ENCODE results near the gene WDR4.
"Not testable (repeated sequence)": the region's sequence is repeated elsewhere in the genome, so short reads cannot be mapped to it uniquely, and the experiment has no call there.

The WDR4 gene

DNA sequence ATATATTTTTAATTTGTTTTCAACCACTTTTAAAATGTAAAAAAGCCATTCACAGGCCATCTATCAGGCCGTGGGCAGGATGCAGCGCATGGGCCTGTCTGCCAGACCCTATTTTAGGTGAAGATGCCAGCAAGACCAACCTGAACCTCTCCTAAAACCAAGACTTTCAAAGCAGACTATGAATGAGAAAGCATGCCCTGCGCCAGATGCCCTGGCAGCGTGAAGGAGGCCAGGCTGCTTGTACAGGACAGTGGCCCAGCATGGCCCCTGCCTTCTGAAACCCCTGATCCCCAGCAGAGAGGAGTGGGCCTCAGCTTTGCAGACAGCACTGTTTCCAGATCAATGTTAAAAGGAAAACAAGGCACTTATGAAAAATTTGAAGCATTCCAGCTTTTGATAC lies 31.6 kb downstream of the WDR4 start:
- TF ChIP-seq, protein P1, sequence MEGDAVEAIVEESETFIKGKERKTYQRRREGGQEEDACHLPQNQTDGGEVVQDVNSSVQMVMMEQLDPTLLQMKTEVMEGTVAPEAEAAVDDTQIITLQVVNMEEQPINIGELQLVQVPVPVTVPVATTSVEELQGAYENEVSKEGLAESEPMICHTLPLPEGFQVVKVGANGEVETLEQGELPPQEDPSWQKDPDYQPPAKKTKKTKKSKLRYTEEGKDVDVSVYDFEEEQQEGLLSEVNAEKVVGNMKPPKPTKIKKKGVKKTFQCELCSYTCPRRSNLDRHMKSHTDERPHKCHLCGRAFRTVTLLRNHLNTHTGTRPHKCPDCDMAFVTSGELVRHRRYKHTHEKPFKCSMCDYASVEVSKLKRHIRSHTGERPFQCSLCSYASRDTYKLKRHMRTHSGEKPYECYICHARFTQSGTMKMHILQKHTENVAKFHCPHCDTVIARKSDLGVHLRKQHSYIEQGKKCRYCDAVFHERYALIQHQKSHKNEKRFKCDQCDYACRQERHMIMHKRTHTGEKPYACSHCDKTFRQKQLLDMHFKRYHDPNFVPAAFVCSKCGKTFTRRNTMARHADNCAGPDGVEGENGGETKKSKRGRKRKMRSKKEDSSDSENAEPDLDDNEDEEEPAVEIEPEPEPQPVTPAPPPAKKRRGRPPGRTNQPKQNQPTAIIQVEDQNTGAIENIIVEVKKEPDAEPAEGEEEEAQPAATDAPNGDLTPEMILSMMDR (IDR thresholded peaks at IDR 0.05; ENCODE audit: low read depth, low read length, missing control alignments), result no peak
- no peak overlapping the region for H3K4me3 ChIP-seq (ENCODE audit: low read depth, low read length)

DNA sequence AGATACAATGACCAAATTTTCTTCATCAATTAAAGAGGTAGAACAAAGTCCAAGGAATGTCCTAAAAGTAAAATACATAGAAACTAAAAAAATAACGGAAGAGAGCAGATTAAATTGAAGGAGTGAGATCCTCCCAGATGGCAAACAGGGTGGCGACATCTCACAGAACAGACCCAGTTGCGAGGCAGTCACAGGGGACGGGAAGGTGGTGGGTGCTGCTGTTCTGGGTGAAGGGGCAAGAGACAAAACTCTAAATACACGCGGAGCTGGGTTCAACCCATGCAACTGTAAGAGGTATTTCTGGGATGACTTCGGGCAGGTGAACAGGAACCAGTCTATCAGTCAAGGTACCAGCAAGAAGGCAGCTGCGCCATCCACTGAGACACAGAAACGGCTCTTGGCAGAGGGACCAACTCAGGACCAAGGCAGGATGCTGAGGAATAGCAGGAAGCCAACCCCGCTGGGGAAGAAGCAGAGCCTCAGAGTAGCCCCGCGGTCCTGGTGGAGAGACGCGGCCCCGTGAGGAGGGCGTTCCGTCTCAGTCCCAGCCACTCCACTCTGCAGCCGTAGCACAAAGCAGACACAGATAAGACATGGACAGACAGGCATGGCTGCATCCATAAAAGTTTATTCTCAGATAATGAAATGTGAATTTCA lies 32.2 kb downstream of the WDR4 start:
- no peak overlapping the region for H3K4me3 ChIP-seq (ENCODE audit: low read depth, low read length)
- no peak for DNase-seq (ENCODE audit: low read depth)
- TF ChIP-seq, protein P1 (IDR thresholded peaks at IDR 0.05; ENCODE audit: low read depth, low read length, missing control alignments), result no peak

More for the DNA sequence above, 31.6 kb downstream of the WDR4 start:
- no peak for DNase-seq (ENCODE audit: low read depth)

DNA sequence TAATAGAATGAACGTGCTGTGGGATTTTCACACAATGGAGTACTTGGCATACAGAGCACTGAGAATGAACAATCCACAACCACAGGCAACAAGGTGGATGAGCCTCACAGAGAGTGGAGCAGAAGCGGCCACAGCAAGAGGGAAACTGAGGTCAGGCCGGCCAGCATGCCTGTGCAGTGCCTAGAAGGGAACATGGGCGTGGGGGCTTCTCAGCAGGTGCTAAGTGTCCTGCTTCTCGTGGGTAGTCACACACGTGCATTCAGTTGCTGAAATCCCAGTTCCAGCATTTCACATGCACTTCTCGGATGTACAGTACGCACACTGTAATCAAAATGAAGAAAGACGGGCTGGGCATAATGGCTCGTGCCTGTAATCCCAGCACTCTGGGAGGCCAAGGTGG lies 33.1 kb downstream of the WDR4 start:
- H3K4me3 ChIP-seq (ENCODE audit: low read depth, low read length), result no peak overlapping the region
- TF ChIP-seq, protein P1 (IDR thresholded peaks at IDR 0.05; ENCODE audit: low read depth, low read length, missing control alignments), result no peak
- no peak for DNase-seq (ENCODE audit: low read depth)

GRCh38 chr21:42845296-42845965 lies 33.9 kb downstream of the WDR4 start:
- DNase-seq (ENCODE audit: low read depth), result no peak
- H3K4me3 ChIP-seq (ENCODE audit: low read depth, low read length), result no peak overlapping the region
- TF ChIP-seq, protein P1 (IDR thresholded peaks at IDR 0.05; ENCODE audit: low read depth, low read length, missing control alignments), result no peak

GRCh38 chr21:42844411-42845113 lies 34.8 kb downstream of the WDR4 start:
- DNase-seq (ENCODE audit: low read depth), result no peak
- TF ChIP-seq, protein P1 (IDR thresholded peaks at IDR 0.05; ENCODE audit: low read depth, low read length, missing control alignments), result no peak
- no peak overlapping the region for H3K4me3 ChIP-seq (ENCODE audit: low read depth, low read length)

- no peak for DNase-seq (ENCODE audit: low read depth)
- no peak overlapping the region for H3K4me3 ChIP-seq (ENCODE audit: low read depth, low read length)
- TF ChIP-seq, protein P1 (IDR thresholded peaks at IDR 0.05; ENCODE audit: low read depth, low read length, missing control alignments), result no peak
Observed at GRCh38 chr21:42843056-42843455, 36.3 kb downstream of the WDR4 start.

DNA sequence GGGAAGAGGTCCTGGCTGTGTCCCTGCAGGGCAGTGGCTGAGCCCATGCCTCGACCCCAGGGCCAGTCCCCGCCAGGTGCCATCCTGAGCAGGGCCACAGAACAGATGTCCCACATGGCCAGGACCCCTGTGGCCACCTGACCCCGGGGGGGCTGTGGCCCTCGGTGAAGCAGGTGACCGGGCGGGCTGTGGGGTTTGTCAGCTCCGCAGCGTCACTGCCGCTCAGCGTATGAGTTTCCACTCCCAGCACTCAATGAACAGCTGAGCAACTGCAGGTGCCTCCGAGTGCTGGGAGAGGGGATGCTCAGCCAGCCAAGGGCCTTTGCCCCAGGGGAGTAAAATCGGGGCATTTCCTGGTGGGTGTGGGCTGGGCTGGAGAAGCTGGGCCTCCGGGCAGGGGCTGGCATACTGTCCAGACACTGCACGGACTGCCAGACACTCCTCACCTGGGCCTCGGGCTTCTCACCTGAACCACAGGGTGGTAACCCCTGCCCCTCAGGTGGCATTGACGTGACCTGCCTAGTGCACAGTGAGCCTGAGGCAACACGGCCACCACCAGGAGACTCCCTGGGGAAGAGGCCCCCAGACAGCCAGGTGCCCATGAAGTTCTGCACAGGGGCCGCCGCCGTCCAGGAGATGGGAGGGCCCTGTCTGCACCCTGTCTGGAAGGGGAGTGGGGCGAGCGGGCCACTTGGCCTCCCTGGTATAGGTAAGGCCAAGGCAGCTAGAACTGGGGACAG lies 37.3 kb downstream of the WDR4 start:
- not testable (repeated sequence) for H3K4me3 ChIP-seq (ENCODE audit: low read depth, low read length); DNase-seq (ENCODE audit: low read depth)

Measured in GM12864 (cell line).